BLaER1 treated with 17β-estradiol and CSF1 and Interleukin-3, amounts not matched to agents 10 nM and 100 nM (cell line): ENCODE data around the gene CASP5.

Experiments used
- H3K27ac ChIP-seq, 11 experiments: shearing (Covaris generic); formaldehyde crosslinking; 2 replicates each; pipeline ENCODE4 v1.8.1; 2022
- H3K27me3 ChIP-seq, 11 experiments: shearing (Covaris generic); formaldehyde crosslinking; 2 replicates each; pipeline ENCODE4 v1.8.1; 2022
- H3K36me3 ChIP-seq, 11 experiments: shearing (Covaris generic); formaldehyde crosslinking; 2 replicates each; pipeline ENCODE4 v1.8.1; 2022
- H3K4me1 ChIP-seq, 10 experiments: shearing (Covaris generic); formaldehyde crosslinking; 2 replicates each; pipeline ENCODE4 v1.8.1; 2022
- H3K4me2 ChIP-seq, 11 experiments: shearing (Covaris generic); formaldehyde crosslinking; 2 replicates each; pipeline ENCODE4 v1.8.1; 2022
- H3K4me3 ChIP-seq, 10 experiments: shearing (Covaris generic); formaldehyde crosslinking; 2 replicates each; pipeline ENCODE4 v1.8.1; 2022
- H3K9ac ChIP-seq, 11 experiments: shearing (Covaris generic); formaldehyde crosslinking; 2 replicates each; pipeline ENCODE4 v1.8.1; 2022
- H3K9me3 ChIP-seq, 11 experiments: shearing (Covaris generic); formaldehyde crosslinking; replicated peaks in 1 of 11; 2 replicates each; pipeline ENCODE4 v1.8.1; 2022
- H4K20me1 ChIP-seq, 11 experiments: shearing (Covaris generic); formaldehyde crosslinking; 2 replicates each; pipeline ENCODE4 v1.8.1; 2022
- Cebpa-rat ChIP-seq, 11 experiments: shearing (Covaris generic); IDR thresholded peaks; 2 replicates each; pipeline ENCODE4 v1.8.1; 2022

Gene CASP5

GRCh38 chr11:104968856-104969776, 53.9 kb downstream of the CASP5 start:
- H3K4me3 ChIP-seq = peak overlapping the region in 6 of 10 experiments; percentile 29 to 70 (median 62); a peak in 8 of 20 replicates
- H4K20me1 ChIP-seq = no peaks in the 10 kb centered on the region
- peaks cover 0 to 44% (median 14%) of the 10 kb centered on the region in 10 experiments; a peak in 15 of 20 replicates for H3K4me1 ChIP-seq
- H3K4me2 ChIP-seq = peak overlapping the region; percentile 36 to 90 (median 51); a peak in 20 of 22 replicates
- no peaks in the 10 kb centered on the region for H3K27me3 ChIP-seq
- peak overlapping the region in 4 of 11 experiments; percentile 76 to 90 (median 84); a peak in 6 of 22 replicates for H3K9ac ChIP-seq
- peaks cover 0 to 20% (median 0%) of the 10 kb centered on the region in 11 experiments; a peak in 5 of 22 replicates for H3K36me3 ChIP-seq
- peak overlapping the region in 9 of 11 experiments; percentile 36 to 90 (median 68); a peak in 18 of 22 replicates for H3K27ac ChIP-seq
- TF ChIP-seq Cebpa-rat (IDR thresholded peaks at IDR 0.05) = peak in 1 of 11 experiments; percentile 3; a peak in 1 of 22 replicates
- H3K9me3 ChIP-seq = peaks cover 24 to 79% (median 40%) of the 10 kb centered on the region in 11 experiments

GRCh38 chr11:104968355-104968855, 54.6 kb downstream of the CASP5 start, which contains the start of gene CASP4:
TSS of gene CASP4 (minus strand) at chr11:104968574. CDS start at chr11:104968525, 49 bp downstream.
- peaks cover 23 to 79% (median 36%) of the 10 kb centered on the region in 11 experiments for H3K9me3 ChIP-seq
- H3K4me3 ChIP-seq = peak within 1 kb of the TSS; percentile 20 to 70 (median 42); a peak in 16 of 20 replicates
- H3K27ac ChIP-seq = peak within 1 kb of the TSS in 10 of 11 experiments; percentile 36 to 90 (median 64); a peak in 20 of 22 replicates
- no peaks in the 10 kb centered on the region for H3K27me3 ChIP-seq
- peak within 1 kb of the TSS in 8 of 11 experiments; percentile 2 to 90 (median 58); a peak in 11 of 22 replicates for H3K9ac ChIP-seq
- peaks cover 0 to 27% (median 0%) of the 10 kb centered on the region in 11 experiments; a peak in 5 of 22 replicates for H3K36me3 ChIP-seq
- peak in 3 of 11 experiments; percentile 40 to 73 (median 47); a peak in 3 of 22 replicates for TF ChIP-seq Cebpa-rat (IDR thresholded peaks at IDR 0.05)
- H3K4me2 ChIP-seq = peak within 1 kb of the TSS; percentile 36 to 90 (median 51)
- no peaks in the 10 kb centered on the region for H4K20me1 ChIP-seq
- peaks cover 0 to 49% (median 14%) of the 10 kb centered on the region in 10 experiments; a peak in 15 of 20 replicates for H3K4me1 ChIP-seq

- Histone ChIP-seq H3K9ac (peak overlapping the region in 8 of 11 experiments; percentile 2 to 90 (median 58); a peak in 11 of 22 replicates), H3K4me1 (peaks cover 0 to 56% (median 14%) of the 10 kb centered on the region in 10 experiments; a peak in 15 of 20 replicates), H3K9me3 (peaks cover 17 to 79% (median 31%) of the 10 kb centered on the region in 11 experiments), H3K27ac (peak overlapping the region in 10 of 11 experiments; percentile 36 to 90 (median 64); a peak in 20 of 22 replicates), H3K36me3 (peaks cover 0 to 34% (median 0%) of the 10 kb centered on the region in 11 experiments; a peak in 5 of 22 replicates), H4K20me1 (no peaks in the 10 kb centered on the region), H3K27me3 (no peaks in the 10 kb centered on the region), H3K4me3 (peak overlapping the region; percentile 20 to 70 (median 42); a peak in 15 of 20 replicates), H3K4me2 (peak overlapping the region; percentile 36 to 90 (median 51))
- no peak for TF ChIP-seq Cebpa-rat (IDR thresholded peaks at IDR 0.05)
Measured at GRCh38 chr11:104967534-104968354, 55.2 kb downstream of the CASP5 start.

DNA sequence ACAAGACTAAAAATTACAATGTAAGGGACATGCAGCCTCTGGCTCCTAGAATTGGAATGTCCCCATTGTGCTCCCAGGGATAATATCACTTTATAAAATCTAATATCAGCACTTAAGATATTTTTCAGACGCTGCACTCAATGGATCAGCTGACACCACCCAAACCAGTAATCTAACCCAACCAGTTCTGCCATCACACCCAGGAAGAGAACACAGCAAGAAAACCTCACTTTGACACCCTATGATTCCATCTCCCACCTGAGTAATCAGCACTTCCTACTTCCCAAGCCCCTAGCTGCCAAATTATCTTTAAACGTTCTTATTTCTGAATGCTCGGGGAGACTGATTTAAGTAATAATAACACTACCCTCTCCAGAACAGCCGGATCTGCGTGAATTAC, 57.2 kb downstream of the CASP5 start:
- Histone ChIP-seq H3K4me3 (peak overlapping the region in 3 of 10 experiments; percentile 60 to 70 (median 65); a peak in 6 of 20 replicates), H3K9me3 (peaks cover 15 to 78% (median 23%) of the 10 kb centered on the region in 11 experiments), H4K20me1 (peaks cover 0 to 8% (median 0%) of the 10 kb centered on the region in 11 experiments; a peak in 1 of 22 replicates), H3K4me2 (peak overlapping the region in 3 of 11 experiments; percentile 72 to 90 (median 81); a peak in 6 of 22 replicates), H3K9ac (peak overlapping the region in 2 of 11 experiments; percentile 87 to 90; a peak in 1 of 22 replicates), H3K4me1 (peaks cover 0 to 75% (median 14%) of the 10 kb centered on the region in 10 experiments; a peak in 15 of 20 replicates), H3K27me3 (no peaks in the 10 kb centered on the region), H3K36me3 (peaks cover 0 to 54% (median 0%) of the 10 kb centered on the region in 11 experiments; a peak in 6 of 22 replicates), H3K27ac (no peak overlapping the region)
- no peak for TF ChIP-seq Cebpa-rat (IDR thresholded peaks at IDR 0.05)

GRCh38 chr11:104964247-104964646, 58.7 kb downstream of the CASP5 start:
- Histone ChIP-seq H3K27me3 (no peaks in the 10 kb centered on the region), H4K20me1 (peaks cover 0 to 18% (median 0%) of the 10 kb centered on the region in 11 experiments; a peak in 2 of 22 replicates), H3K9me3 (peaks cover 11 to 63% (median 21%) of the 10 kb centered on the region in 11 experiments), H3K4me3 (peak overlapping the region in 1 of 10 experiments; percentile 27; a peak in 2 of 20 replicates), H3K9ac (no peak overlapping the region), H3K4me2 (peak overlapping the region in 2 of 11 experiments; percentile 81 to 90; a peak in 3 of 22 replicates), H3K36me3 (peaks cover 0 to 63% (median 0%) of the 10 kb centered on the region in 11 experiments; a peak in 6 of 22 replicates), H3K4me1 (peaks cover 0 to 72% (median 14%) of the 10 kb centered on the region in 10 experiments; a peak in 15 of 20 replicates), H3K27ac (no peak overlapping the region)
- no peak for TF ChIP-seq Cebpa-rat (IDR thresholded peaks at IDR 0.05)

DNA sequence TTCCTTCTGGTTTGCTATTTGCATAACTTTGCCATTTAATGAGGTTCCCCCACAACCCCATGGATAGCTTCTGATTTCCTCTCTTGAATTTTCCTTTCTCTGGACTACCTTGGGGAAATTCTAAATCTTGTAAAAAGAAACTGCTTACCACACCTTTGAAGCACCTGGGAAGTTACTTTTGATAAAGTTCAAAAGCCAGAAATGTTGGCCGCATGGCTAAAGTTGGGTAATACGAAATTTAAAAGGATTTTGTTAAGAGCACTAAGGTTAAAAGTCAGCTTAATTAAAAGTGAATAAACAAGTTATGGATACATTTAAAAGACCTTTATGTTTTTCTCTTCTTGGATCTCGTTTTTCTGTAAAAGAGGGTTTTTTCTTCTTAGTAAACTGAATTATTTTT, 60.1 kb downstream of the CASP5 start:
- H3K36me3 ChIP-seq = peaks cover 0 to 63% (median 0%) of the 10 kb centered on the region in 11 experiments; a peak in 6 of 22 replicates
- no peak overlapping the region for H3K9ac ChIP-seq
- H3K27ac ChIP-seq = no peak overlapping the region
- no peaks in the 10 kb centered on the region for H3K27me3 ChIP-seq
- peak overlapping the region in 2 of 11 experiments; percentile 55; a peak in 4 of 22 replicates for H3K4me2 ChIP-seq
- H4K20me1 ChIP-seq = peaks cover 0 to 27% (median 0%) of the 10 kb centered on the region in 11 experiments; a peak in 3 of 22 replicates
- no peak for TF ChIP-seq Cebpa-rat (IDR thresholded peaks at IDR 0.05)
- peaks cover 7 to 58% (median 17%) of the 10 kb centered on the region in 11 experiments; a peak in 21 of 22 replicates for H3K9me3 ChIP-seq
- H3K4me3 ChIP-seq = no peak overlapping the region
- H3K4me1 ChIP-seq = peaks cover 0 to 76% (median 2%) of the 10 kb centered on the region in 10 experiments; a peak in 9 of 20 replicates

DNA sequence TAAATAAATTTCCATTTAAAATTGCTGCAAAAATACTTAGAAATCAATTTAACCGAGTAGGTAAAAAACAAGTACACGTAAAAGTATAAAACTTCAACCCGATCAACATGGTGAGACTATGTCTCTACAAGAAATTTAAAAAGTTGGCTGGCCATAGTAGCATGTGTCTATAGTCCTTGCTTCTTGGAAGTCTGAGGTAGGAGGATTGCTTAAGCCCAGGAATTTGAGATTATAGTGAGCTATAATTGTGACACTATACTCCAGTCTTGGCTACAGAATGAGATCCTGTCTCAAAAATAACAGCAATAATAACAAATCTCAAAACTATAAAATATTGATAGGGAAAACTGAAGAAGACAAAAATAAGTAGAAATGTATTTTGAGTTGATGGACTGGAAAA, 65.7 kb downstream of the CASP5 start:
- Histone ChIP-seq H3K4me2 (peak overlapping the region in 3 of 11 experiments; percentile 2 to 69 (median 69); a peak in 5 of 22 replicates), H3K27ac (no peak overlapping the region), H3K9me3 (peaks cover 0 to 14% (median 0%) of the 10 kb centered on the region in 11 experiments; a peak in 4 of 22 replicates), H3K4me3 (no peak overlapping the region; a peak in 1 of 20 replicates), H3K36me3 (peaks cover 0 to 59% (median 0%) of the 10 kb centered on the region in 11 experiments; a peak in 6 of 22 replicates), H3K27me3 (no peaks in the 10 kb centered on the region), H3K4me1 (peaks cover 0 to 51% (median 0%) of the 10 kb centered on the region in 10 experiments; a peak in 5 of 20 replicates), H4K20me1 (peaks cover 0 to 48% (median 0%) of the 10 kb centered on the region in 11 experiments; a peak in 3 of 22 replicates), H3K9ac (no peak overlapping the region)
- TF ChIP-seq Cebpa-rat (IDR thresholded peaks at IDR 0.05) = no peak
